Right kidney (tissue), 1 donor: ENCODE data around the gene FAM107B.

Source experiments
- DNase-seq: peaks from one replicate; pipeline ENCODE4 v3.0.0-alpha.2; 2016

Gene FAM107B

GRCh38 chr10:14581553-14582321 is 193.0 kb downstream of the FAM107B start:
- DNase-seq = no peak

GRCh38 chr10:14580671-14581332 is 193.9 kb downstream of the FAM107B start:
- no peak for DNase-seq

GRCh38 chr10:14579405-14579804 is 195.3 kb downstream of the FAM107B start:
- no peak for DNase-seq

- DNase-seq = no peak
Measured at GRCh38 chr10:14578060-14578952, 196.4 kb downstream of the FAM107B start.

- no peak for DNase-seq
Measured at GRCh38 chr10:14574885-14575284, 199.8 kb downstream of the FAM107B start.

GRCh38 chr10:14574291-14574690 is 200.4 kb downstream of the FAM107B start:
- DNase-seq = no peak

GRCh38 chr10:14573666-14574261 is 200.9 kb downstream of the FAM107B start:
- no peak for DNase-seq

GRCh38 chr10:14572811-14573210 is 201.9 kb downstream of the FAM107B start:
- DNase-seq = no peak

- no peak for DNase-seq
Measured at GRCh38 chr10:14571866-14572507, 202.7 kb downstream of the FAM107B start.

GRCh38 chr10:14570800-14571199 is 203.9 kb downstream of the FAM107B start:
- no peak for DNase-seq

- DNase-seq = no peak
Measured at GRCh38 chr10:14569274-14570060, 205.2 kb downstream of the FAM107B start.

GRCh38 chr10:14567421-14567820 is 207.3 kb downstream of the FAM107B start:
- DNase-seq = no peak

- no peak for DNase-seq
Measured at GRCh38 chr10:14566498-14566897, 208.2 kb downstream of the FAM107B start.

- DNase-seq = no peak
Measured at GRCh38 chr10:14565199-14565598, 209.5 kb downstream of the FAM107B start.

- no peak for DNase-seq
Measured at GRCh38 chr10:14564268-14564744, 210.4 kb downstream of the FAM107B start.

GRCh38 chr10:14563359-14563940 is 211.2 kb downstream of the FAM107B start:
- no peak for DNase-seq

GRCh38 chr10:14563076-14563336 is 211.7 kb downstream of the FAM107B start:
- no peak for DNase-seq

- DNase-seq = no peak
Measured at GRCh38 chr10:14562218-14563075, 212.2 kb downstream of the FAM107B start.

- DNase-seq = no peak
Measured at GRCh38 chr10:14560791-14561765, 213.6 kb downstream of the FAM107B start.
